ENCODE data around the gene HOXA1. TPM values are rescaled to one million over a fixed set of nuclear protein-coding genes. Genes with fewer than 3 reads are reported as not detected.

The HOXA1 gene
- total RNA-seq, 1 donor from 2014 or later, result 3.5 TPM

- Mint-ChIP-seq H3K36me3 (ENCODE audit: low read depth) (peaks cover 9% of the 10 kb centered on the region), H3K27ac (ENCODE audit: unreplicated experiment) (no peak overlapping the region), H3K4me1 (peaks cover 58% of the 10 kb centered on the region), H3K4me3 (peak overlapping the region; percentile 86), H3K27me3 (ENCODE audit: low read depth) (peaks cover 93% of the 10 kb centered on the region), H3K9me3 (no peaks in the 10 kb centered on the region)
- TF ChIP-seq CTCF (conservative IDR thresholded peaks at IDR 0.05), result no peak
- no peak for DNase-seq (ENCODE audit: low read depth, low spot score)
Measured at GRCh38 chr7:27111042-27111750, 15.4 kb upstream of the HOXA1 start.

GRCh38 chr7:27110186-27111031 lies 14.6 kb upstream of the HOXA1 start:
- no peak for DNase-seq (ENCODE audit: low read depth, low spot score)
- no peak for TF ChIP-seq CTCF (conservative IDR thresholded peaks at IDR 0.05)
- Mint-ChIP-seq H3K27ac (ENCODE audit: unreplicated experiment) (no peak overlapping the region), H3K36me3 (ENCODE audit: low read depth) (peaks cover 9% of the 10 kb centered on the region), H3K4me3 (peak overlapping the region; percentile 99), H3K27me3 (ENCODE audit: low read depth) (peaks cover 93% of the 10 kb centered on the region), H3K4me1 (peaks cover 66% of the 10 kb centered on the region), H3K9me3 (no peaks in the 10 kb centered on the region)

- Mint-ChIP-seq H3K27me3 (ENCODE audit: low read depth) (peaks cover 93% of the 10 kb centered on the region), H3K9me3 (no peaks in the 10 kb centered on the region), H3K4me3 (peak overlapping the region; percentile 99), H3K4me1 (peaks cover 67% of the 10 kb centered on the region), H3K36me3 (ENCODE audit: low read depth) (peaks cover 9% of the 10 kb centered on the region), H3K27ac (ENCODE audit: unreplicated experiment) (no peak overlapping the region)
- TF ChIP-seq CTCF (conservative IDR thresholded peaks at IDR 0.05), result no peak
- no peak for DNase-seq (ENCODE audit: low read depth, low spot score)
Measured at GRCh38 chr7:27109466-27110185, 13.8 kb upstream of the HOXA1 start.

GRCh38 chr7:27108390-27109127 lies 12.8 kb upstream of the HOXA1 start:
- H3K36me3 Mint-ChIP-seq (ENCODE audit: low read depth), result peaks cover 9% of the 10 kb centered on the region
- peak overlapping the region; percentile 99 for H3K4me3 Mint-ChIP-seq
- no peak for TF ChIP-seq CTCF (conservative IDR thresholded peaks at IDR 0.05)
- H3K27ac Mint-ChIP-seq (ENCODE audit: unreplicated experiment), result peak overlapping the region; percentile 77
- no peak for DNase-seq (ENCODE audit: low read depth, low spot score)
- H3K4me1 Mint-ChIP-seq, result peaks cover 73% of the 10 kb centered on the region
- H3K27me3 Mint-ChIP-seq (ENCODE audit: low read depth), result peaks cover 96% of the 10 kb centered on the region
- no peaks in the 10 kb centered on the region for H3K9me3 Mint-ChIP-seq

Measured in neural crest cell (in vitro differentiated cells).